ENCODE results near the gene AFAP1L1. TPM values are rescaled to one million over a fixed set of nuclear protein-coding genes. Genes with fewer than 3 reads are reported as not detected.
A peak's percentile ranks its signal among the peaks of the same experiment; 100 is the strongest.

Gene AFAP1L1
- total RNA-seq, 1 experiment from 2014 or later: 2.2 TPM

DNA sequence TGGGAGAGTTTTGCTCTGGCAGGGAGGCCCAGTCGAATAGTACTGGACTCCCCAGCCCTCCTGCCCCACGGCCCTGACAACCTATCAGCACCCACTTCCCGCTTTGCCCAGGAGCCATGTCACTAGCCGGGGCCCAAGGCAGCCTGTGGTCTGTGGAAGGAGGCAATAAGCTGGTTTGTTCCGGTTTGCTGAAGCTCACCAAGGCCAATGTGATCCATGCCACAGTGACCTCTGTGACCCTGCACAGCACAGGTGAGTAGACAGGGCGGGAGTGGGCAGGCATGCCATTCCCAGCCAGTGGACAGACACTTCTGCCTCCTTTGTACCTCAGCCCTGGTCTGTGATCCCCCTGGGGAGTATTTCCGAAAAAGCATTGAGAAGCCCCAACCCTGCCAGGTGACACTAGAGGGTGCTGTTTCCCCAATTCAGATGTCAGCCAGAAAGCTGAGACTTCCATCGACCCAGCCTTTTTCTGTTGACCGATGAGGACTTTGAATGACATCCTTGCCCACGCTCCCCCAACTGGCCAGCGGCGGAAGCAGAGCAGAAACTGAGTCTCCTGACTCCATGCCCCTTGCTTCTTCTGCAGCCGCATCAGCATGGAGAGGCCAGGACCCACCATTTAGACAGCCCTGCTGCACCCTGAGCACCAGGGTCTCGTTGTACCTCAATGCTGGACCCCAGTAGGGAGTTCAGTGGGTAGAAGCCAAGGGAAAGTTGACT, 95.8 kb downstream of the AFAP1L1 start:
- Histone ChIP-seq H3K27me3 (ENCODE audit: control insufficient read depth, insufficient read depth, low read length) (no peaks in the 10 kb centered on the region), H3K36me3 (replicated peaks; ENCODE audit: control insufficient read depth, insufficient read depth, low read length) (no peaks in the 10 kb centered on the region), H3K4me3 (ENCODE audit: insufficient read depth, low read depth, low read length) (no peak overlapping the region)
- DNase-seq: peak; percentile 94

DNA sequence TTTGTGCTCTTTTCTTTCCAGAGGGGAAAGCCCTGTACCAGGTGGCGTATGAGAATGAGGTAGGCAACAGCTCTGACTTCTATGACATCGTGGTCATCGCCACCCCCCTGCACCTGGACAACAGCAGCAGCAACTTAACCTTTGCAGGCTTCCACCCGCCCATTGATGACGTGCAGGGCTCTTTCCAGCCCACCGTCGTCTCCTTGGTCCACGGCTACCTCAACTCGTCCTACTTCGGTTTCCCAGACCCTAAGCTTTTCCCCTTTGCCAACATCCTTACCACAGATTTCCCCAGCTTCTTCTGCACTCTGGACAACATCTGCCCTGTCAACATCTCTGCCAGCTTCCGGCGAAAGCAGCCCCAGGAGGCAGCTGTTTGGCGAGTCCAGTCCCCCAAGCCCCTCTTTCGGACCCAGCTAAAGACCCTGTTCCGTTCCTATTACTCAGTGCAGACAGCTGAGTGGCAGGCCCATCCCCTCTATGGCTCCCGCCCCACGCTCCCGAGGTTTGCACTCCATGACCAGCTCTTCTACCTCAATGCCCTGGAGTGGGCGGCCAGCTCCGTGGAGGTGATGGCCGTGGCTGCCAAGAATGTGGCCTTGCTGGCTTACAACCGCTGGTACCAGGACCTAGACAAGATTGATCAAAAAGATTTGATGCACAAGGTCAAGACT, 96.5 kb downstream of the AFAP1L1 start:
- DNase-seq: no peak
- no peaks in the 10 kb centered on the region for H3K36me3 ChIP-seq (replicated peaks; ENCODE audit: control insufficient read depth, insufficient read depth, low read length)
- H3K27me3 ChIP-seq (ENCODE audit: control insufficient read depth, insufficient read depth, low read length): no peaks in the 10 kb centered on the region
- no peak overlapping the region for H3K4me3 ChIP-seq (ENCODE audit: insufficient read depth, low read depth, low read length)

DNA sequence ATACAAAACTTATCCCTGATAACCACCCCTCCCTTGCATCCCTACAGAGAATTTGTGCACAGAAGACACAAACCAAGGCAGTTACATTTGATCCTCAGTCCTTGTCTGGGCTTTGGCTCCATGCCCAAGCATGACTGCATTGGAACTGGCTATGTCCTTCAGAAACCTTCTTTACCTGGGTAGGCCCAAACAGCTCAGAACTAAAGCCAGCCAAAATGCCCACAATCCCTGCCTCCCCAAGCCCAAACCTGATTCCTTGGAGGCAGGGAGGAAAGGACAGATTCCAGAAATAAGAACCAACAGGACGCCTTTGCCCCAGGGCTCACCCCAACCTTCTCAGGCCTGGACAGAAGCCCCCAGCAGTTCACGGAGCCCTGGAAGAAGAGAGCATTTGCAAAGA, 99.2 kb downstream of the AFAP1L1 start:
- no peak for DNase-seq
- no peaks in the 10 kb centered on the region for H3K36me3 ChIP-seq (replicated peaks; ENCODE audit: control insufficient read depth, insufficient read depth, low read length)
- no peaks in the 10 kb centered on the region for H3K27me3 ChIP-seq (ENCODE audit: control insufficient read depth, insufficient read depth, low read length)
- no peak overlapping the region for H3K4me3 ChIP-seq (ENCODE audit: insufficient read depth, low read depth, low read length)

DNA sequence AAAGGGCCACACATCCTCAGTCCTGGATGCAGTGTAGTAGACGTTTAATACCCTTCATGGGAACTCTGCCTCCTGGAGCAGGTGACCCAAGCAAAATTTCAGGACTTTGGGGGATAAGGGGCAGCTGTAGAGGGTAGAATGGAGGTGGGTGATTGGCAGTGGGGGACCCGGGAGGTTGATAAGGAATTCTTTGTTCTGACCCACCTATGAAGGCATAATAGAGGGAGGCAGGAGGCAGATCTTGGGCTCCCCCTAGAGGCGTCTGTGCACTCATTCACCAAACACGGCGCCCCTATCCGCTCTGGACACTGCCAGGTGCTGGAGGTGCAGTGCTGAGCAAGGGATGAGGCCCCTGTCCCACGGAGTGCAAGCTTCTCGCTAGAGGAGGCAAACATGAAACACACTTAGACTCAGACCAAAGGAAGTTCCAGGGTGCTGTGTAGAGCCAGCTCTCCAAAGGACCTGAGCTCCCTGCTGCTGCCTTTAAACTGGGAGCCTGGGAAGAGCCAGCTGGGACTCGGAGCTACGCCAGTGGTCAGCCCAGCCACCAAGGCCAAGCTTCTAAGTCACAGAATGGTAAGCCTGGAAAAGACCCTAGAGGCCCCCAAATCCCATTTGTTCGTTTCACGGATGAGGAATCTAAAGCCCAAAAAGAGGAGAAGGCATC, 99.8 kb downstream of the AFAP1L1 start:
- Histone ChIP-seq H3K4me3 (ENCODE audit: insufficient read depth, low read depth, low read length) (no peak overlapping the region), H3K36me3 (replicated peaks; ENCODE audit: control insufficient read depth, insufficient read depth, low read length) (no peaks in the 10 kb centered on the region), H3K27me3 (ENCODE audit: control insufficient read depth, insufficient read depth, low read length) (no peaks in the 10 kb centered on the region)
- DNase-seq: peak; percentile 92

DNA sequence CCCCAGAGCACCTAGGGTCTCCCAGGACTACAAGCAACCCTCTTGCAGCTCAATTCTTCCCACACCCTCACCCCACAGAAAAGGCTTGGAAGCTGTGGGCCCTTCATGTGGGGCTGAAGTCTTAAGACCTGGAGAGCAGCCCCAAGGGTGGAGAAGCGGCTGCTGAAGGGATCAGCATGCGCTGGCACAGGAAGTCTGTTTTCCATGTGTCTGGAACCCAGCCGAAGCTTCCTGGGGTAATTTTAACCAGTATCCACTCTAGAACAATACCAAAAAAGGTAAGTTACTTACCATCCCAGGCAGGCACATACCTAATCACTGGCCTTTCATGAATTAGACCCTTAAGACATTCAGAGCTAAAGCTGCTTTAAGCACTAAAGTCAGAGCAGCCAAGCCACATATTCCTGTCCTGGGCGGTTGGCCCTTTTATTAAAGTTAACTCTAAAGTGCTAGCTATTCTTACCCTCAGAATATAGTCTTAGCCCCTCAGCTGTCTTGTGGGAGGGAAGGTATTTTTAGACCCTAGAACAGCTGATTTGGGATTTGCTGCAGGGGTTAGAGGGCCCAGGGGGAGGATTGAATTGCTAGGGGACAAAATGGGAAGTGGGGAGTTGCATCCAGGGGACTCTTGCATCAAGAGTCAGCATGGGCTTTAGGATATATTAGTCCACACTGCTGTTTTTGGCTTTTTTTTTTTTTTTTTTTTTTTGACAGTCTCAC, 100.6 kb downstream of the AFAP1L1 start:
- no peaks in the 10 kb centered on the region for H3K36me3 ChIP-seq (replicated peaks; ENCODE audit: control insufficient read depth, insufficient read depth, low read length)
- no peak overlapping the region for H3K4me3 ChIP-seq (ENCODE audit: insufficient read depth, low read depth, low read length)
- H3K27me3 ChIP-seq (ENCODE audit: control insufficient read depth, insufficient read depth, low read length): no peaks in the 10 kb centered on the region
- no peak for DNase-seq

DNA sequence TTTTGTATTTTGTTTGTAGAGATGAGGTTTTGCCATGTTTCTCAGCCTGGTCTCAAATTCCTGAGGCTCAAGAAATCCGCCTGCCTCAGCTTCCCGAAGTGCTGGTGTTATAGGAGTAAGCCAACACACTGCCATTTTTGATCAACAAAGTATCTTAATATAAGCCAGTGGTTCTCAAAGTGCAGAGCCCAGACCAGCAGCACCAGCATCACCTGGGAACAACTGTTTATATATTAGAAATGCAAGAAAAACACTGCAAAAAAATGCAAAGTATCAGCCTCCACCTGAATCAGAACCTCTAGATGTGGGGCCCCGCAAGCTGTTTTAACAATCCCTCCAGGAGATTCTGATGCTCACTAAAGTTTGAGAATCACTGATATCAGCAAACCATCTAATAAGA, 101.3 kb downstream of the AFAP1L1 start:
- H3K36me3 ChIP-seq (replicated peaks; ENCODE audit: control insufficient read depth, insufficient read depth, low read length): no peaks in the 10 kb centered on the region
- DNase-seq: no peak
- no peaks in the 10 kb centered on the region for H3K27me3 ChIP-seq (ENCODE audit: control insufficient read depth, insufficient read depth, low read length)
- H3K4me3 ChIP-seq (ENCODE audit: insufficient read depth, low read depth, low read length): no peak overlapping the region

DNA sequence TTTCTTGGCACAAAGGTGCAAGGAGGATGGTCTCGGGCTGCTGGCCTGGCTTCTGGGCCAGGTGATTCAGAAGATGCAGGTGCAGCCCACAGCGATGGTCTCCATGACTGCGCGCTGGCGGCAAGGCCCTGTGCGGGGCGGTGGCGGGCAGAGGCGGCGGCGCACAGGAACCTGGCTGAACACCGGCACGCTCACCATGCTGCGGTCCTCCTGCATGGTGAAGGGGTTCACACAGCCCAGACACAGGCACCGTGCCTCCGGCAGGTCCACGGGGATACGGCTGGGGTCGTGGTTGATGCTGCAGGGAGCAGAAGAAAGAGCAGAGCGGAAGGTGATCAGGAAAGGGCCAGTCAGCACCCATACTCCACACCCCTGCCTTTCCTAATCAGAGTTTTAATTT, 102.6 kb downstream of the AFAP1L1 start:
- Histone ChIP-seq H3K4me3 (ENCODE audit: insufficient read depth, low read depth, low read length) (no peak overlapping the region), H3K27me3 (ENCODE audit: control insufficient read depth, insufficient read depth, low read length) (no peaks in the 10 kb centered on the region), H3K36me3 (replicated peaks; ENCODE audit: control insufficient read depth, insufficient read depth, low read length) (no peaks in the 10 kb centered on the region)
- DNase-seq: peak; percentile 17

DNA sequence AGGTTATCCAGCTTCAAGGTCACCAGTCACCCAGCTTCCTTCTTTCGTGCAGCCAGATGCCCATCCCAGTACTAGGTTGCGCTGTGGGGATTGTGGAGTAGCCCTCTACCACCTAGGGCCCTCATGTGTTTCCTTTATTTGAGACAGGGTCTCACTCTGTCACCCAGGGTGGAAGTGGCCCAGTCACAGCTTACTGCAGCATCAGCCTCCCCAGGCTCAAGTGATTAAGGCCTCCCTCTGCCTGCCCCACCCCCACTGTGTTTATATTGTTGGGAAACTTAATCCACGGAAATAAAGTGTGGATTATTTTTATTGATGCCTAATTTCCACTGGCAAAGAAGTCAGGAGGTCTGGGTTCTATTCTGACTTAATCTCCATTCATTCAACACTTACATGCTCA, 103.1 kb downstream of the AFAP1L1 start:
- no peak for DNase-seq
- Histone ChIP-seq H3K4me3 (ENCODE audit: insufficient read depth, low read depth, low read length) (no peak overlapping the region), H3K36me3 (replicated peaks; ENCODE audit: control insufficient read depth, insufficient read depth, low read length) (no peaks in the 10 kb centered on the region), H3K27me3 (ENCODE audit: control insufficient read depth, insufficient read depth, low read length) (no peaks in the 10 kb centered on the region)

DNA sequence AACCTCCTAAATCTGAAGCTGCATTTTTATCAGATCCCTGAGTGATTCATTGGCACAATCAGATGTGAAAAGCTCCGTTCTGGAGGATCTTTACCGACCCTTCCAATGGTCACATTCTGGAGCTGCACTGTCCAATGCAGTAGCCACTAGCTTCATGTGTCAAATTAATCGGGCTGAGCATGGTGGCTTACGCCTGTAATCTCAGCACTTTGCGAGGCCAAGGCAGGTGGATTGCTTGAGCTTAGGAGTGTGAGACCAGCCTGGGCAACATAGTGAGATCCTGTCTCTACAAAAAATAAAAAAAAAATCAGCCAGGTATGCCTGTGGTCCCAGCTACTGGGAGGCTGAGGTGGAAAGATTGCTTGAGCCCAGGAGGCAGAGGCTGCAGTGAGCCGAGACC, 103.8 kb downstream of the AFAP1L1 start:
- no peaks in the 10 kb centered on the region for H3K27me3 ChIP-seq (ENCODE audit: control insufficient read depth, insufficient read depth, low read length)
- no peak for DNase-seq
- H3K4me3 ChIP-seq (ENCODE audit: insufficient read depth, low read depth, low read length): no peak overlapping the region
- no peaks in the 10 kb centered on the region for H3K36me3 ChIP-seq (replicated peaks; ENCODE audit: control insufficient read depth, insufficient read depth, low read length)

DNA sequence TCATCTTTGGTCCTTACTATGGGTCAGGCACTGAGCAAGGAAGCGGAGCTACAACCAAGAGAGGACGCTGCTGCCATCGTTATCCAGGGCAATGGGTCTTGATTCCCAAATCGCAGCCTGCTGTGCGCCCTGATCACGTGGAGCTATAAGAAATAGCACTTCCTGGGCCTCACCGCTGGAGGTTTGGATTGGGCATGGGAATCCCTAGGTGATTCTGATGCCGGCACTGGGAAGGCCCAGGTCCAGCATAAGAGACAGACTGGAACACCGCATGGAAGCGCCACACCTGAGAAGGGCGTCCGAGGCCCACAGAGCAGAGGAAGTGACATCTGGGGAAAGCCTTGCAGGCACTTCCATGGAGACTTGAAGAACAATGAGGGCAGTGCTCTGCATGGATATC, 104.4 kb downstream of the AFAP1L1 start:
- no peaks in the 10 kb centered on the region for H3K27me3 ChIP-seq (ENCODE audit: control insufficient read depth, insufficient read depth, low read length)
- H3K4me3 ChIP-seq (ENCODE audit: insufficient read depth, low read depth, low read length): no peak overlapping the region
- peak; percentile 21 for DNase-seq
- no peaks in the 10 kb centered on the region for H3K36me3 ChIP-seq (replicated peaks; ENCODE audit: control insufficient read depth, insufficient read depth, low read length)

DNA sequence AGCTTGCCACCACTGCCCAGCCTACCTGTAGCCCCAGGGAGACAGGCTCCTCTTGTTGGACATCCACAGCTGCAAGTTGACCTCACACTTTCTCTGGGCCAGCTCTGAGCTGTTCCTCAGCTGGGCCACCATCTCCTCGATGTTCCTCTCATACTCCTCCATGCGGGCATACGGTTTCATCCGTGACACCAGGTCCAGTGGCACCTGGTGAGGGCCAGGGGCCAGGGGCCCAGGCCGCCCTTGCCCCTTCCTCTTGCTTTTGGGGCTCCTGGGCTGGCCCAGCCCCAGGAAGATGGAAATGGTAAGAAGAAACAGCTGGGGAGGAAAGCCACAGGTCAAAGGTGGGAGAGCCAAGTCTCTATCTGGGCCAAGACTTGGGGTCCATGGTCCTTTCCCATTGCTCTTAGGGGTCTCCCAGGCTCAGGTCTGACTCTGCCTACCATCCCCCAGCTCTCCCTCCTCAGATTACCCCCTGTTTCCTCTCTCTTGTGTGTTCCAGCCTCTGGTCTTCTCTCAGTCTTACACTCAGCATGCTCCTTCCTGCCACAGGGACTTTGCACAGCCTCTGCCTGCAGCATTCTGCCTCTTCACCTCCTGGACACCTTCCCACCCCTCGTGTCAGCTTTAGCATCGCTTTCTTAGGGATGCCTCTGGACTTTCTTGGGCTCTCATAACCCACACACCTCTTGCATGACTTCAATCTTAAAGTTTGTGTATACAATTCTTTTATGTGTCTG, 105.2 kb downstream of the AFAP1L1 start:
- H3K36me3 ChIP-seq (replicated peaks; ENCODE audit: control insufficient read depth, insufficient read depth, low read length): no peaks in the 10 kb centered on the region
- peak; percentile 17 for DNase-seq
- no peaks in the 10 kb centered on the region for H3K27me3 ChIP-seq (ENCODE audit: control insufficient read depth, insufficient read depth, low read length)
- H3K4me3 ChIP-seq (ENCODE audit: insufficient read depth, low read depth, low read length): no peak overlapping the region

DNA sequence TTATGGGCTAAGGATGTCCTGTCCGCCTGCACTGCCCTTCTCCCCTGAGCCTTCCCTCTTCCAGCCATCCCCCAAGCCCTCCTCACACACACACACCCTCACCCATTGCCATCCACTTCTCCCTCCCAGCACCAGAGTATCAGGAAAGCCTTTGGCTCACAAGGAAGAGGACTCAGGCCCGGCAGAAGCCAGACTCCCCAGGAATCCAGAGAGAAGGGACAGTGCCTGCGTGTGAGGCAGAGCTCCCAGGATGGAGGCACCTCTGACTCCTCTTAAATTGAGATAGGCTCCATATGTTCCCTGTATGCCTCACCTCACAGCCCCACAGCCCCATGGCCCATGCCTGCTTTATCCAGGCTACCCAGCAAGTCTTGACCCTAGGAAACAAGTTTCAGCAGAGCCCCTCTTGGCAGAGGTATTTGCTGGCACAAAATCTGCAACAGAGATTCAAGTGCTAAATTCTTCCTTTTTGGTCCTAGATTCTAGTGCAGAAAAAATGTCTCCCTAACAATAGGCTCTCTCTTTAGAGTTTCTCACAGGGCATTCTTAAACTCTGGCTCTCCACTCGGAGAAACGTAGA, 106.7 kb downstream of the AFAP1L1 start:
- no peak overlapping the region for H3K4me3 ChIP-seq (ENCODE audit: insufficient read depth, low read depth, low read length)
- no peaks in the 10 kb centered on the region for H3K27me3 ChIP-seq (ENCODE audit: control insufficient read depth, insufficient read depth, low read length)
- H3K36me3 ChIP-seq (replicated peaks; ENCODE audit: control insufficient read depth, insufficient read depth, low read length): no peaks in the 10 kb centered on the region
- DNase-seq: peak; percentile 38

DNA sequence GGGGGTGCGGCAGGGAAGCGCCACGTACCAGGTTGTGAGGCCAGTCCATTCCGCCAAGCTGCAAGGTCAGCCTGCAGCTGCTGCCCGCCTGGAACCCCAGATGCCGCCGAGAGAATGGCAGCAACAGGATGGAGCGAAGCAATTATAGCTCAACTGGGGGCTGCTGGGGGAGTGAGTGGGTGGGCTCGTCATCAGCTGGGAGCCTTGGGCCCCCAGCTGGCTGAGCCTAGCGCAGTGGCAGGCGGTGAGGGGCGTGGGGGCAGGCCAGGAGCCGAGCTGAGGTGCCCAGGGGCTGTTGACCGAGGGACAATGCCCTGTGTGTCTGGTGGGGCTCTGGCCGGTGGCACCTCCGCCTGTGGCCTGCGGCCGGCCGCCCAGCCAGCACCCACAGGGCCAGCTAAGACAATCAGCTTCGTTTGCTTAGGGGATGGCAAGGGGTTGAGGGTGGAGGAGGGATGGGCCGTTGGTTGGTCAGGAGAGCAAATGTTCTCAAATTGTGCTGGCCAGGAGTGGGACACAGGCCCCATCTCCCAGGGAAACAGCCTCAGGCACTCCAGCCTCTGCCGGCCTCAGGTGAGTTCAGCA, 107.6 kb downstream of the AFAP1L1 start, which contains the start of gene IL17B:
TSS of gene IL17B (minus strand) at position 116 of the 585 bp plus-strand sequence. CDS start at position 49, 67 bp downstream.
- Histone ChIP-seq H3K4me3 (ENCODE audit: insufficient read depth, low read depth, low read length) (no peak within 1 kb of the TSS), H3K27me3 (ENCODE audit: control insufficient read depth, insufficient read depth, low read length) (no peaks in the 10 kb centered on the region), H3K36me3 (replicated peaks; ENCODE audit: control insufficient read depth, insufficient read depth, low read length) (no peaks in the 10 kb centered on the region)
- peak; percentile 46 for DNase-seq

Data from H7 (cell line).